BE2C (cell line): ENCODE results near the gene BYSL.

Source experiments
- DNase-seq: peaks from one replicate; pipeline ENCODE4 v3.0.0-alpha.2; 2020
- H3K27me3 ChIP-seq: fragments of 250-450 bp; sonication (Bioruptor Pico); 2 replicates; pipeline ENCODE4 v1.5.1; 2020; ENCODE audit warnings: mild to moderate bottlenecking
- H3K36me3 ChIP-seq: fragments of 250-450 bp; sonication (Bioruptor Pico); 2 replicates; pipeline ENCODE4 v1.5.1; 2020; ENCODE audit warnings: mild to moderate bottlenecking
- H3K4me1 ChIP-seq: fragments of 250-450 bp; sonication (Bioruptor Pico); 2 replicates; pipeline ENCODE4 v1.5.1; 2020
- H3K4me3 ChIP-seq: 2 replicates; pipeline ENCODE4 v1.5.1; 2011; ENCODE audit warnings: low read depth, low read length
- H3K9me3 ChIP-seq: fragments of 250-450 bp; sonication (Bioruptor Pico); 2 replicates; pipeline ENCODE4 v1.5.1; 2020
- TF ChIP-seq, protein P1 (sequence below): IDR thresholded peaks from 2 replicates; pipeline ENCODE4 v1.5.1; 2012; ENCODE audit warnings: mild to moderate bottlenecking, low read depth, low read length

BYSL gene

DNA sequence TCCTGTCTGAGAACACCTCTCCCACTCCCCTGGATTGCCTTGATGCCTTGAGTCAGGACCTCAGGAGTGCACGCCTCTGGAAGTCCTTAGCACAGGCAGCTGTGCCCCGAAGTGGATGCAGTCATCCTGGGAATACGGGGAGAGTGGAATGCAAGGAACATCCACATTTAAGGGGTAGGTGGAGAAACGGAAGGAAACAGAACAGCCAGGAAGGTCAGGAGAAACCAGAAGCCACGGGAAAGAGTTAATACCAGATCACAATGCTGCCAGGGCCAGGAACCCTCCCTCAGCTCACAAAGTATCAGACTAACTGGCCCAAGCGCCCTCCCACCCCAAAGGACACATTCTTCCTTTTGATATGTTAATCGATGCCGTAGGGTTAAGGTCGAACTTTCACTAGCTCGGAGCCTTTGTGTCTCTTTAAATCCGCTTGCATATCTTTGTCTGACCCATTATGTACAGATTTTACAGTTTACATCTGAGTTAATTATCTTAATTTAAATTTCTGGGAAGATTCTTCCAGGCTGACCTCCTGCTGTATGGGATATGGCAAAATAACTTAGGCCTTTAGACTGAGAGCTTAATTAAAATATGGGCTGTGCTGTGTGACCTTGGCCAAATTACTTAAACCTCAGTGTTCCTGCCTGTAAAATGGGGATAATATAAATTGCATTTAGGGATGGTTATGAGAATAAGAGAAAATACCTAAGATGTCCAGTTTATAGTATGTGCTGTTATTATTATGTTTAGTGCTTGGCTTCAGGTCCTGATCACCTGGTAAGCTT, 44.3 kb downstream of the BYSL start:
- DNase-seq, result no peak
- Histone ChIP-seq H3K36me3 (no peaks in the 10 kb centered on the region), H3K4me3 (no peak overlapping the region), H3K27me3 (no peaks in the 10 kb centered on the region), H3K4me1 (no peaks in the 10 kb centered on the region), H3K9me3 (no peaks in the 10 kb centered on the region; the same call in 1 of the 2 replicates)
- TF ChIP-seq, protein P1, sequence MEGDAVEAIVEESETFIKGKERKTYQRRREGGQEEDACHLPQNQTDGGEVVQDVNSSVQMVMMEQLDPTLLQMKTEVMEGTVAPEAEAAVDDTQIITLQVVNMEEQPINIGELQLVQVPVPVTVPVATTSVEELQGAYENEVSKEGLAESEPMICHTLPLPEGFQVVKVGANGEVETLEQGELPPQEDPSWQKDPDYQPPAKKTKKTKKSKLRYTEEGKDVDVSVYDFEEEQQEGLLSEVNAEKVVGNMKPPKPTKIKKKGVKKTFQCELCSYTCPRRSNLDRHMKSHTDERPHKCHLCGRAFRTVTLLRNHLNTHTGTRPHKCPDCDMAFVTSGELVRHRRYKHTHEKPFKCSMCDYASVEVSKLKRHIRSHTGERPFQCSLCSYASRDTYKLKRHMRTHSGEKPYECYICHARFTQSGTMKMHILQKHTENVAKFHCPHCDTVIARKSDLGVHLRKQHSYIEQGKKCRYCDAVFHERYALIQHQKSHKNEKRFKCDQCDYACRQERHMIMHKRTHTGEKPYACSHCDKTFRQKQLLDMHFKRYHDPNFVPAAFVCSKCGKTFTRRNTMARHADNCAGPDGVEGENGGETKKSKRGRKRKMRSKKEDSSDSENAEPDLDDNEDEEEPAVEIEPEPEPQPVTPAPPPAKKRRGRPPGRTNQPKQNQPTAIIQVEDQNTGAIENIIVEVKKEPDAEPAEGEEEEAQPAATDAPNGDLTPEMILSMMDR, result no peak

DNA sequence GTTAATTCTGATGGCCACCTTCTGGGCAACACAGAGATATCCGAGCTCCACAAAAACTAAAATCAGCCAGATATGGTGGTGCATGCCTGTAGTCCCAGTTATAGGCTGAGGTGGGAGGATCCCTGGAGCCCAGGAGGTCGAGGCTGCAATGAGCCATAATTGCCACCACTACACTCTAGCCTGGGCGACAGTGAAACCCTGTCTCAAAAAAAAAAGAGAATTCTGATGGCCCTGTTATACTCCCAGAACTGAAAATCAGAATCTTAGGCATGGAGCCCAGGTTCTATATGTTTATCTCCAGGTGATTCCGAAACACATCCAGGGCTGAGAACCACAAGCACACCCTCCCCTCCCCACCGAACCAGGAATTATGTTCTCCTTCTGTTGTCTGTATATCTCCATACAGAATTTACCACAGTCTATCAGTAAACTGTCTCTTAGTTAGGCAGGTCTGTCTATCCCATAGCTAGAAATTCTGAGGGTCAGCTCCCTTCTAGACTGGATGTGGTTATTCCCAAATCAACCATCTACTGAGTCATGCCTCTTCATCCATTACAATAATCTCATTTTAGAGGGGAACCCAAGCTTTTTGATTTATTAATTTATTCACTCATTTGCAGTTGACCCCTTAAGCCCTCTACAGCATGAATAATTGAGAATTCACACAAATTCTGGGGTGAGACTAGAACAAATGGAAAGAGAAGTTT, 45.1 kb downstream of the BYSL start:
- H3K4me3 ChIP-seq, result no peak overlapping the region
- no peak for DNase-seq
- no peaks in the 10 kb centered on the region for H3K27me3 ChIP-seq
- no peaks in the 10 kb centered on the region; the same call in 1 of the 2 replicates for H3K9me3 ChIP-seq
- TF ChIP-seq, protein P1, result no peak
- H3K36me3 ChIP-seq, result no peaks in the 10 kb centered on the region
- no peaks in the 10 kb centered on the region for H3K4me1 ChIP-seq

DNA sequence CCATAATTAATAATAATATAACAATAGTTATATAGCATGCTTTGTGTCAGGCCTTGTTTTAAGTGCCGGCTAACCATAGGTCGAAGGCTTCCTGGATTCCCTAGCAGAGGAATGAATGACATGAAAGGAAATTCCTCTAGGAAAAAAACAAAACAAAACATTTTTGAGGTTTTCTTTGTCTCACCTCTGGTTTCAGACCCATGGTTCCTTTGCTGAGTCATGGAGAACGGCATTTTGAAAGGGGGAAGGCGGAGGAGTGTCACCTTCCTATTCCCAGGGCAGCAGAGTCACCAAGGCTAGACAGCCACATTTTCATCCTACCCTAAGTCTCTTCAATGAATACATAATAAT, 45.6 kb downstream of the BYSL start:
- Histone ChIP-seq H3K4me1 (no peaks in the 10 kb centered on the region), H3K36me3 (no peaks in the 10 kb centered on the region), H3K27me3 (no peaks in the 10 kb centered on the region), H3K4me3 (no peak overlapping the region), H3K9me3 (no peaks in the 10 kb centered on the region; the same call in 1 of the 2 replicates)
- no peak for DNase-seq
- TF ChIP-seq, protein P1, result no peak

DNA sequence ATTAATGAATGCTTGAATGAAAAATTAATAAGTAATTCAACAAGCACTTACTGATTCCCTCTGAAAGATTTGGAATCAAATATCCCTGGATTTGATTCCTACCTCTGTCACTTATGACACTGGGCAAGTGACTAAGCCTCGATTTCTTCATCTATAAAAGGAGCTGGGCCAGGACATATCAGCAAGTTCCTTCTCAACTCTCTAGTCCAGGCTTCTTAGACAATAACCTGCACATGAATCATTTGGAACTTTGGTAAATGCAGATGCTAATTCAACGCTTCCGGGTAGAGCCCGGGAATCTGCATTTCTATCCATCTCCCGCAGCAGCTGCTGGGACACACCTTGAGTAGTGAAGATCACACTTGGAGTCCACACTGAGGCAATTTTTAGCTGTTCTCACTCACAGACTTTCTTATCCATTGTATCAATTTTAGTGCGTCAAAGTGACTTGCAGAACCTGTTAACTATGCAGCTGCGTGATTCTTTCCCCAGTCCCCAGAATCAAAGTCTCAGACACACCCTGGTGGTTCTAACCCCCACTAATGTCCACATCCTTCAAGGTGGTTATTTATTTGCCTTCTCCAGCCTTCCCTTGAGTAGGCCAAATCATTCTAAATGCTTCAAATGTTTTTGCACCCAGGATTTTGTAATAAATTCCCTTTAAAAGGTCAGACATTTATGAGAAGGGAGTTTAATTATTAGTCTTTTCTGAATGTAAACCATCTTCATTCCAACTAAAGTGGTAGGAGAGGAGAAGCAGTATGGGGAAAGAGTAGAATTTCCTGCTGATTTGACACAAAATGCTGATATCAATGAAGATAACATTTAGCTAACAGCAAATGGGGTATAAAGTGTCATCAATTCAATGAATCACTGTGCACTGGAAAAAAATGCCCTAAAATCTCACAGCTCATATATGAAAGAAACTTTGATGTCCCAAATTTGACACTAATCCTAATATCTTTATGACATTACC, 46.3 kb downstream of the BYSL start:
- no peaks in the 10 kb centered on the region; the same call in 1 of the 2 replicates for H3K9me3 ChIP-seq
- H3K4me3 ChIP-seq, result no peak overlapping the region
- no peaks in the 10 kb centered on the region for H3K27me3 ChIP-seq
- no peak for DNase-seq
- TF ChIP-seq, protein P1, result no peak
- H3K36me3 ChIP-seq, result no peaks in the 10 kb centered on the region
- H3K4me1 ChIP-seq, result no peaks in the 10 kb centered on the region

DNA sequence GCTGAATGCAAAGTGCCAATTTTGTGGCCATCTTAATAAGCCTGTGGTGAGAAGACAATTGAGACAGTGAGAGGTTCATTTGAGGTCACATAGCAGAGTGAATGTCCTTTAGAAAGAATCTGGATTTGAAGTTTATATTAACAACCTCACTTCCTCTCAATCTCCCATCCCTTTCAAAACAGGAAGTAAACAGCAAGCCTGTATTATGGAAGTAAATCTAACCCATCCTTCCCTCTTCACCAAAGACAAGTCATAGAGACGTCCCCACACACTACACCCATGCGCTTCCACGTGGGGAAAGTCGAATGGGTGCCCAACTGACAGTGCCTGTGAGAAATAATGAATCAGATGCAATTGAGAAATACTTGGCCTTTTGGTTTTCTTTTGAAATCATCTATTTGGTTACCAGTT, 49.1 kb downstream of the BYSL start:
- H3K4me3 ChIP-seq, result no peak overlapping the region
- TF ChIP-seq, protein P1, result no peak
- H3K27me3 ChIP-seq, result no peaks in the 10 kb centered on the region
- H3K4me1 ChIP-seq, result no peaks in the 10 kb centered on the region
- no peaks in the 10 kb centered on the region; the same call in 1 of the 2 replicates for H3K9me3 ChIP-seq
- H3K36me3 ChIP-seq, result no peaks in the 10 kb centered on the region
- DNase-seq, result no peak
